SK-N-SH treated with all-trans-retinoic acid at 6 μM for 48 hours (cell line): Measurements from ENCODE around the gene ZHX3.

Experiments used
- ATAC-seq: fragments of 200-7000 bp; cut with Tn5 transposase; 3 replicates; pipeline ENCODE4 v1.9.1; 2020; ENCODE audit warnings: mild to moderate bottlenecking, moderate library complexity
- ARNTL ChIP-seq: fragments of 450-650 bp; formaldehyde crosslinking; IDR thresholded peaks from 2 replicates; pipeline ENCODE4 v1.5.0; 2020; ENCODE audit warnings: low read depth, mild to moderate bottlenecking, moderate library complexity, borderline replicate concordance
- BACH2 ChIP-seq: fragments of 250-450 bp; sonication (Bioruptor Pico); IDR thresholded peaks from 2 replicates; pipeline ENCODE4 v1.9.0; 2021; ENCODE audit warnings: mild to moderate bottlenecking, borderline replicate concordance
- CSDC2 ChIP-seq: fragments of 250-450 bp; sonication (Bioruptor Pico); IDR thresholded peaks from 2 replicates; pipeline ENCODE4 v1.5.0; 2020; ENCODE audit warnings: mild to moderate bottlenecking, moderate library complexity
- ESRRG ChIP-seq: fragments of 250-450 bp; sonication (Bioruptor Pico); IDR thresholded peaks from 2 replicates; pipeline ENCODE4 v1.6.1; 2021; ENCODE audit warnings: mild to moderate bottlenecking
- GLIS3 ChIP-seq: fragments of 250-450 bp; sonication (Bioruptor Pico); IDR thresholded peaks from 2 replicates; pipeline ENCODE4 v1.5.0; 2020; ENCODE audit warnings: mild to moderate bottlenecking, moderate library complexity
- ISL1 ChIP-seq: fragments of 250-450 bp; sonication (Bioruptor Pico); IDR thresholded peaks from 2 replicates; pipeline ENCODE4 v2.1.2; 2022; ENCODE audit warnings: mild to moderate bottlenecking, moderate library complexity
- OSR1 ChIP-seq: fragments of 250-450 bp; sonication (Bioruptor Pico); IDR thresholded peaks from 2 replicates; pipeline ENCODE4 v1.8.0; 2022; ENCODE audit warnings: moderate library complexity, mild to moderate bottlenecking, inconsistent platforms
- PPARA ChIP-seq: fragments of 250-450 bp; sonication (Bioruptor Pico); IDR thresholded peaks from 2 replicates; pipeline ENCODE4 v1.5.0; 2020; ENCODE audit warnings: mild to moderate bottlenecking, borderline replicate concordance
- SNAI2 ChIP-seq: fragments of 250-450 bp; sonication (Bioruptor Pico); IDR thresholded peaks from 2 replicates; pipeline ENCODE4 v1.5.0; 2020; ENCODE audit warnings: mild to moderate bottlenecking, moderate library complexity
- TCF4 ChIP-seq: fragments of 250-450 bp; sonication (Bioruptor Pico); IDR thresholded peaks from 2 replicates; pipeline ENCODE4 v1.8.0; 2021; ENCODE audit warnings: mild to moderate bottlenecking, moderate library complexity, borderline replicate concordance
- ZC3H10 ChIP-seq: fragments of 250-450 bp; sonication (Bioruptor Pico); IDR thresholded peaks from 2 replicates; pipeline ENCODE4 v1.5.1; 2021; ENCODE audit warnings: mild to moderate bottlenecking, moderate library complexity
- ZFP3 ChIP-seq: fragments of 250-450 bp; sonication (Bioruptor Pico); IDR thresholded peaks from 2 replicates; pipeline ENCODE4 v1.5.0; 2020; ENCODE audit warnings: mild to moderate bottlenecking, moderate library complexity
- ZFP30 ChIP-seq: fragments of 450-650 bp; formaldehyde crosslinking; IDR thresholded peaks from 2 replicates; pipeline ENCODE4 v1.5.0; 2022; ENCODE audit warnings: mild to moderate bottlenecking, moderate library complexity
- ZNF565 ChIP-seq: fragments of 450-650 bp; formaldehyde crosslinking; conservative IDR thresholded peaks from 2 replicates; pipeline ENCODE4 v1.5.0; 2020; ENCODE audit warnings: low read depth, mild to moderate bottlenecking, moderate library complexity
- ZNF70 ChIP-seq: fragments of 450-650 bp; formaldehyde crosslinking; IDR thresholded peaks from 2 replicates; pipeline ENCODE4 v1.5.0; 2020; ENCODE audit warnings: mild to moderate bottlenecking, moderate library complexity
- ZNF8 ChIP-seq: fragments of 450-650 bp; formaldehyde crosslinking; IDR thresholded peaks from 2 replicates; pipeline ENCODE4 v1.5.0; 2020; ENCODE audit warnings: mild to moderate bottlenecking, moderate library complexity
- TF ChIP-seq, protein P1 (sequence below): fragments of 250-450 bp; sonication (Bioruptor Pico); IDR thresholded peaks from 2 replicates; pipeline ENCODE4 v1.8.0; 2021; ENCODE audit warnings: low read depth, mild to moderate bottlenecking, moderate library complexity, borderline replicate concordance
- TF ChIP-seq, protein P2 (sequence below): fragments of 250-450 bp; sonication (Bioruptor Pico); IDR thresholded peaks from 2 replicates; pipeline ENCODE4 v1.5.0; 2020; ENCODE audit warnings: mild to moderate bottlenecking, moderate library complexity
- TF ChIP-seq, protein P3 (sequence below): fragments of 250-450 bp; sonication (Bioruptor Pico); IDR thresholded peaks from 2 replicates; pipeline ENCODE4 v1.5.1; 2020; ENCODE audit warnings: low read depth, mild to moderate bottlenecking, moderate library complexity
- TF ChIP-seq, protein P4 (sequence below): fragments of 250-450 bp; sonication (Bioruptor Pico); IDR thresholded peaks from 2 replicates; pipeline ENCODE4 v1.5.1; 2021; ENCODE audit warnings: mild to moderate bottlenecking, moderate library complexity

Gene ZHX3

DNA sequence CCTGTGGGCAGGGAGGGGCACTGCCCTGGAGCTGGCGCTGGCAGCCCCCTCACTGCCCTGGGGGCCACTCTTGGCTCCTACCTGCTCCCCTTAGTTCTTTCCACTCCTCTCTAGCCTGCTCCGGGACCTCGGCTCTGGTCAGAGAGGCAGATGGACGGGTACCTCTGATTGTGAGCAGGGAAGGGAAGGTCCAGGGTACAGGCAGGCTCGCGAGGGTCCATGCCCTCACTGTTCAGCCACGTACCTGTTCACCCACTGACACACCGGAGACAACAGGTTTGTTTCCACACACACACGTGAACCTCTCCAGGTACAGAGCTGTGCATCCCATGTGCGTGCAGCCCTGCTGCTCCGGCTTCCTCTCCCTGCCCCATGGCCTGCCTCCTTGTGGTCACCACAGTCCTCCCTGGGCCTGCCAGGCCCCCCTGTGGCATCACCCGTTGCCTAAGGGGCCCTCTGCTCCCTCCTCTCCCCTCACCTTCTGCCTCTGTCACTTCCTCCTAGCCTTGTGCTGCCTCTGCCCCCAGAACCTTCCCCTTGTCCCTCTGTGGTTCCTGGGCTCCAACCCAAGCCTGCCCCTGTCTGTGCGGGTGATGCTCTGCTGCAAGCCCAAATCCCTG, 46.8 kb upstream of the ZHX3 start:
- TF ChIP-seq ZC3H10 (CRISPR knock-in tag) (no peak), ESRRG (CRISPR knock-in tag) (no peak), ZFP30 (CRISPR knock-in tag) (no peak), ARNTL (CRISPR knock-in tag) (no peak), ZFP3 (CRISPR knock-in tag) (no peak)
- TF ChIP-seq, protein P1, sequence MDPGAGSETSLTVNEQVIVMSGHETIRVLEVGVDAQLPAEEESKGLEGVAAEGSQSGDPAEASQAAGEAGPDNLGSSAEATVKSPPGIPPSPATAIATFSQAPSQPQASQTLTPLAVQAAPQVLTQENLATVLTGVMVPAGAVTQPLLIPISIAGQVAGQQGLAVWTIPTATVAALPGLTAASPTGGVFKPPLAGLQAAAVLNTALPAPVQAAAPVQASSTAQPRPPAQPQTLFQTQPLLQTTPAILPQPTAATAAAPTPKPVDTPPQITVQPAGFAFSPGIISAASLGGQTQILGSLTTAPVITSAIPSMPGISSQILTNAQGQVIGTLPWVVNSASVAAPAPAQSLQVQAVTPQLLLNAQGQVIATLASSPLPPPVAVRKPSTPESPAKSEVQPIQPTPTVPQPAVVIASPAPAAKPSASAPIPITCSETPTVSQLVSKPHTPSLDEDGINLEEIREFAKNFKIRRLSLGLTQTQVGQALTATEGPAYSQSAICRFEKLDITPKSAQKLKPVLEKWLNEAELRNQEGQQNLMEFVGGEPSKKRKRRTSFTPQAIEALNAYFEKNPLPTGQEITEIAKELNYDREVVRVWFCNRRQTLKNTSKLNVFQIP (CRISPR knock-in tag) = no peak
- no peak for ATAC-seq

DNA sequence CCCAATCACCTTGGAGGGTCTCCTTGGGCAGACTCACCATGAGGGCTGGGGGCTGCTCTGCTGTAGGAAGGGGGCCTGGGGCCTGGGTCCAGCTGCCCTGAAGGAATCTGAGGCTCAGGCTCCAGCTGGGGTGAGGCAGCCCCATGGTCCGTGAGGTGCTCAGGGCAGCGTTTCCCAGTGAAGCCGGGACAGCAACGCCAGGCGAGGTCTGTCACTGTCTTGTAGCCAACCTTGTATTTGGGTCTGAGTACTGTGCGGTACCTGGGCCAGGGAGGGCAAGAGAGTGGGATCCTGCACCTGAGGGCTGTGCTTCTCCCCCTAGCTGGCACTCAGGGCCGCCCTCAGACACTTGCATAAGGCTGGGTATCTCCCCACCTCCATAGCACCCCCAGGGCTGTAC, 46.1 kb upstream of the ZHX3 start:
- TF ChIP-seq ZNF565 (CRISPR knock-in tag) (no peak), ISL1 (CRISPR knock-in tag) (no peak), GLIS3 (CRISPR knock-in tag) (no peak), ARNTL (CRISPR knock-in tag) (no peak), SNAI2 (no peak), OSR1 (no peak), PPARA (CRISPR knock-in tag) (no peak), ZC3H10 (CRISPR knock-in tag) (no peak), ZFP3 (CRISPR knock-in tag) (no peak)
- TF ChIP-seq, protein P2, sequence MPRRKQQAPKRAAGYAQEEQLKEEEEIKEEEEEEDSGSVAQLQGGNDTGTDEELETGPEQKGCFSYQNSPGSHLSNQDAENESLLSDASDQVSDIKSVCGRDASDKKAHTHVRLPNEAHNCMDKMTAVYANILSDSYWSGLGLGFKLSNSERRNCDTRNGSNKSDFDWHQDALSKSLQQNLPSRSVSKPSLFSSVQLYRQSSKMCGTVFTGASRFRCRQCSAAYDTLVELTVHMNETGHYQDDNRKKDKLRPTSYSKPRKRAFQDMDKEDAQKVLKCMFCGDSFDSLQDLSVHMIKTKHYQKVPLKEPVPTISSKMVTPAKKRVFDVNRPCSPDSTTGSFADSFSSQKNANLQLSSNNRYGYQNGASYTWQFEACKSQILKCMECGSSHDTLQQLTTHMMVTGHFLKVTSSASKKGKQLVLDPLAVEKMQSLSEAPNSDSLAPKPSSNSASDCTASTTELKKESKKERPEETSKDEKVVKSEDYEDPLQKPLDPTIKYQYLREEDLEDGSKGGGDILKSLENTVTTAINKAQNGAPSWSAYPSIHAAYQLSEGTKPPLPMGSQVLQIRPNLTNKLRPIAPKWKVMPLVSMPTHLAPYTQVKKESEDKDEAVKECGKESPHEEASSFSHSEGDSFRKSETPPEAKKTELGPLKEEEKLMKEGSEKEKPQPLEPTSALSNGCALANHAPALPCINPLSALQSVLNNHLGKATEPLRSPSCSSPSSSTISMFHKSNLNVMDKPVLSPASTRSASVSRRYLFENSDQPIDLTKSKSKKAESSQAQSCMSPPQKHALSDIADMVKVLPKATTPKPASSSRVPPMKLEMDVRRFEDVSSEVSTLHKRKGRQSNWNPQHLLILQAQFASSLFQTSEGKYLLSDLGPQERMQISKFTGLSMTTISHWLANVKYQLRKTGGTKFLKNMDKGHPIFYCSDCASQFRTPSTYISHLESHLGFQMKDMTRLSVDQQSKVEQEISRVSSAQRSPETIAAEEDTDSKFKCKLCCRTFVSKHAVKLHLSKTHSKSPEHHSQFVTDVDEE (CRISPR knock-in tag) = no peak
- TF ChIP-seq, protein P3, sequence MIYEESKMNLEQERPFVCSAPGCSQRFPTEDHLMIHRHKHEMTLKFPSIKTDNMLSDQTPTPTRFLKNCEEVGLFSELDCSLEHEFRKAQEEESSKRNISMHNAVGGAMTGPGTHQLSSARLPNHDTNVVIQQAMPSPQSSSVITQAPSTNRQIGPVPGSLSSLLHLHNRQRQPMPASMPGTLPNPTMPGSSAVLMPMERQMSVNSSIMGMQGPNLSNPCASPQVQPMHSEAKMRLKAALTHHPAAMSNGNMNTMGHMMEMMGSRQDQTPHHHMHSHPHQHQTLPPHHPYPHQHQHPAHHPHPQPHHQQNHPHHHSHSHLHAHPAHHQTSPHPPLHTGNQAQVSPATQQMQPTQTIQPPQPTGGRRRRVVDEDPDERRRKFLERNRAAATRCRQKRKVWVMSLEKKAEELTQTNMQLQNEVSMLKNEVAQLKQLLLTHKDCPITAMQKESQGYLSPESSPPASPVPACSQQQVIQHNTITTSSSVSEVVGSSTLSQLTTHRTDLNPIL = no peak
- TF ChIP-seq, protein P4, sequence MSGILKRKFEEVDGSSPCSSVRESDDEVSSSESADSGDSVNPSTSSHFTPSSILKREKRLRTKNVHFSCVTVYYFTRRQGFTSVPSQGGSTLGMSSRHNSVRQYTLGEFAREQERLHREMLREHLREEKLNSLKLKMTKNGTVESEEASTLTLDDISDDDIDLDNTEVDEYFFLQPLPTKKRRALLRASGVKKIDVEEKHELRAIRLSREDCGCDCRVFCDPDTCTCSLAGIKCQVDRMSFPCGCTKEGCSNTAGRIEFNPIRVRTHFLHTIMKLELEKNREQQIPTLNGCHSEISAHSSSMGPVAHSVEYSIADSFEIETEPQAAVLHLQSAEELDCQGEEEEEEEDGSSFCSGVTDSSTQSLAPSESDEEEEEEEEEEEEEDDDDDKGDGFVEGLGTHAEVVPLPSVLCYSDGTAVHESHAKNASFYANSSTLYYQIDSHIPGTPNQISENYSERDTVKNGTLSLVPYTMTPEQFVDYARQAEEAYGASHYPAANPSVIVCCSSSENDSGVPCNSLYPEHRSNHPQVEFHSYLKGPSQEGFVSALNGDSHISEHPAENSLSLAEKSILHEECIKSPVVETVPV (CRISPR knock-in tag) = no peak
- TF ChIP-seq, protein P1 (CRISPR knock-in tag) = no peak
- ATAC-seq = no peak

DNA sequence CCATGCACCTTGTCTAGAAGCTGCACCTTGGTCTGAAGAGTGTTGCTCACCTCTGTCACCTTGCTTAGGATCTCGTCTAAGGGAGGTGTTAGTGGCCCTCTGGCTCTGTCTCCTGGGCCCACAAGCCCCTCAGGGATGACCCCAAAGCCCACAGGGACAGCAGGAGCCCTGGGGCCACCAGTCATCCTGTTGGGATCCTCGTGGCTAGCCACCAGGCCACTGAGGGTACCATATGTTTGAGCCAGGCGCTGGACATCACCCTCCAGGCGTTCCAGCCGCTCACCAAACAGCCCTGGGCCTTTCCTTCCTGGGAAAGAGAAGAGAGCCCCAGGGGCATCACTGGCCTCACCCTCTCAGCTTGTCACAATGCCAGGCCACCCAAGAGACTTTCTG, 45.2 kb upstream of the ZHX3 start:
- no peak for ATAC-seq
- TF ChIP-seq TCF4 (CRISPR knock-in tag) (no peak), CSDC2 (CRISPR knock-in tag) (no peak)

DNA sequence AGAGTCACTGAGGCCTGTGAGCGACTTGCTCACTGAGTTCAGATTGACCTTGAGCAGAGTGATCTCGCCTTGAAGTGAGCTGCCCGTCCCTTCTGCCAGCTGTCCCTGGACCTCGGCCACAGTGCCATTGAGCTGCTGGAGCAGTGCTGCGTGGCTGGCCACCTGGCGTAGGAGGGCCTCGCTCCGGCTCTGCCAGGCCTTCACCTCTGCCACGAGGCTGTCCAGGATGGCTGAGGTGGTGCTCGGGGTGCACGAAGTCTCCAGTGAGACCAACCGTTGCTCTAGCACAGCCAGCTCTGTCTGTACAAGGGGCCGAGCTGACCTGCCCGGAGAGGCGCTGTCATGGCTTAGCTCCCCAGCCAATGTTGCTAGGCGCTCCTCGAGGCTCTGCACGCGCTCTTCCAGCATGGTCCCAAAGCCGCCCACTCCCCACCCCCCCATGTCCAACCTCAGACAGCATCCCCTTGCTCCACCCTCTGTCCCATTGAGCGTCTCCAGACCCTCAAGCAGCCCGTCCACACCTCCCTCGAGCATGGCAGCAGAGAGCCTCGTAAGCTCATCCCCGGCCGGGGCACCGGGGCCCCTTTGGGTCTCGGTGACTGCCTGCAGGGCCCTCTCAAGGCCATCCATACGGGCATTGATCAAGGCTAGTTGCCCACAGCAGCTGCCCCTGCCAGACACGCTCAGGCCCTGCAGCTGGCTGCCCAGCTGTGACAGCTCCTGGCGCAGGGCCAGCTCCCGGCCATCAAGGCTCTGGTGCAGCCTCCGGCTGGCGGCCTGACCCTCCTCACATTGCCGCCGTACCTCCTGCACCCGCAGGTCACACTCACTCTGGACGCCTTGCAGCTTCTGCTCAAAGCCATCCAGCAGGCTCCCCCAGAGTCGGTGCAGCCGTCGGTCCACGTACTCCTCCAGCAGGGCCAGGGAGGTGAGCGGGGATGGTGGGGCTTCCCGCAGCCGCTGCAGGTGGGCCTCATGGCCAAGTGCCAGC, 44.5 kb upstream of the ZHX3 start:
- no peak for ATAC-seq
- TF ChIP-seq ZFP30 (CRISPR knock-in tag) = no peak
- no peak for TF ChIP-seq BACH2 (CRISPR knock-in tag)
- TF ChIP-seq ISL1 (CRISPR knock-in tag) = no peak
- no peak for TF ChIP-seq TCF4 (CRISPR knock-in tag)
- TF ChIP-seq ZNF8 (CRISPR knock-in tag) = no peak
- TF ChIP-seq ZNF70 (CRISPR knock-in tag) = no peak
- no peak for TF ChIP-seq OSR1
- TF ChIP-seq ZC3H10 (CRISPR knock-in tag) = no peak
- TF ChIP-seq, protein P1 (CRISPR knock-in tag) = no peak
- TF ChIP-seq PPARA (CRISPR knock-in tag) = no peak
- TF ChIP-seq GLIS3 (CRISPR knock-in tag) = no peak
